Occipital lobe (tissue), 2 donors: ENCODE measurements around the gene ELANE. TPM values are rescaled to one million over a fixed set of nuclear protein-coding genes. Genes with fewer than 3 reads are reported as not detected.

ENCODE experiments used
- DNase-seq: peaks from one replicate; lab custom pipeline; 2025; lab: John Stamatoyannopoulos, UW
- total RNA-seq: library from RNA; depleted of rRNA; stranded (reverse); fragments of >200 nt; gene quantifications from one replicate; pipeline ENCODE4 v1.2.3, GENCODE V29; 2014

Gene ELANE
- total RNA-seq, result not detected

DNA sequence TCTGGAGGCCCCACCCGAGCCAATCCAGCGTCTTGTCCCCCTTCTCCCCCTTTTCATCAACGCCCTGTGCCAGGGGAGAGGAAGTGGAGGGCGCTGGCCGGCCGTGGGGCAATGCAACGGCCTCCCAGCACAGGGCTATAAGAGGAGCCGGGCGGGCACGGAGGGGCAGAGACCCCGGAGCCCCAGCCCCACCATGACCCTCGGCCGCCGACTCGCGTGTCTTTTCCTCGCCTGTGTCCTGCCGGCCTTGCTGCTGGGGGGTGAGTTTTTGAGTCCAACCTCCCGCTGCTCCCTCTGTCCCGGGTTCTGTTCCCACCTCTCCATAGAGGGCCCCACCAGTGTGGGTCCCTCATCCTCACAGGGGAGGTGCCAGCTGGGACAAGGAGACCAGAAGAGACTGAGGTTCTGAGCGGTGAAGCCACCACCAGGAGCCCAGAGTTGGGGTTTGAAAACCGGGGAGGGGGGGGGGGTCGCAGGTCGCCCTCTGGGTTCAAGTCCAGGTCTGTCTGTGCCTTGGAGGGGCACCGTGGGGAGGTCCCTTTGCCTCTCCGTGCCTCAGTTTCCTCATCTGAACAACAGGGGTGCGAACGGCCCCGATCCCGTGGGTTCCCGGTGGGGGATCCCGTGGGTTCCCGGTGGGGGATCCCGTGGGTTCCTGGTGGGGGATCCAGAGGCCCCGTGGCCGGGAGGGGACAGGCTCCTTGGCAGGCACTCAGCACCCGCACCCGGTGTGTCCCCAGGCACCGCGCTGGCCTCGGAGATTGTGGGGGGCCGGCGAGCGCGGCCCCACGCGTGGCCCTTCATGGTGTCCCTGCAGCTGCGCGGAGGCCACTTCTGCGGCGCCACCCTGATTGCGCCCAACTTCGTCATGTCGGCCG is at the start of gene ELANE:
TSS of gene ELANE (plus strand) at position 168 of the 878 bp plus-strand sequence. CDS start at position 194, 26 bp downstream.
- no peak for DNase-seq

DNA sequence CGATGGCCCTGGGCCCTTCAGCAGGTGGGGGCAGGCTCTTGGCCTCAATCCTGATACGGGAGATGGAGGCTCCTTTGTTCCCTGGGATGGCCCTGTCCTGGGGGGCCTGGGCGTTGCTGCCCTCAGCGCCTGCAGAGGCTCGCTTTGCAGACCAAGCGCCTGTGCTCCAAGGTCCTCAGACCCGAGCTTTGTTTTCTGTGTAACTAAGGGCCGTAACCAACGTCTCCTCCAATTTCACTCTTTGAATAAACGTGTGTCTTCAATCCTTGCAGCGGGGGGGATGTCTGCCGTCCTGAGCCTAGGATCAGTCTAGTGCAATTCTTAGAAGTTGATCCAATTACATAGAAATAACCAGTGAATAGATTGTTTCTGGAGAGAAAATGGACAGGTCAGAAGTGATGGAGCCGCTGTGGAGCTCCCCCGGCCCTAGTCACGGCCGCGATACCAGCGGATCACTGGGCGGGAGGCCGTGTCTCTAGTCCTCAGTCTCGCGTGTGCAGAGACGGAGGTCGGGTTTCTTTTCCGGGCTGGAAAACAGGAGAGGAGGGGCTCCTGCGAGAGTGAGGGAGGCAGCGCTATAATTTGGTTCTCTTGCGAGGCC is 49.5 kb upstream of the ELANE start:
- DNase-seq, result no peak

DNA sequence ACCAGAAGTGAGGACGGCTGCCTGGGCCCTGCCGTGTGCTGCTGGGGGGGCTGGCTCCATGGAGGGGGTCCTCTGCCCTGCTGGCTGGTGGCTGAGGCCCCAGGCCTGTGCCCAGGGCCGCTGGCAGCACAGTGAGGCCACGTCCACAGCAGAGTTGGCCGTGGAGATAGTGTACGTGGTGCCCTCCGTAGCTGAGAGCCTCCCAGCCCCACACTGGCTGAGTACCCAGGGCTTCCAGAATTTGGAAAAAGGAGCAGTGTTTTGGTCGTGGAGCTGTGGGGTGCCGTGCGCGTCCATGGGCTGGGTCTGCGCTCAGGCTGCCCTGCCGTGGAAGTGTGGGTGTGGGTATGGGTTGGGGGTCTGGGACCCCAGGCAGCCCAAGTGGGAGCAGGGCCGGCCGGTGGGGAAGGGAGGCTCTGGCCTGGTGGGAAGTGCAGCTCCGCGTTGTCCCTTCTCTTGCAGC is 49.0 kb upstream of the ELANE start:
- no peak for DNase-seq

DNA sequence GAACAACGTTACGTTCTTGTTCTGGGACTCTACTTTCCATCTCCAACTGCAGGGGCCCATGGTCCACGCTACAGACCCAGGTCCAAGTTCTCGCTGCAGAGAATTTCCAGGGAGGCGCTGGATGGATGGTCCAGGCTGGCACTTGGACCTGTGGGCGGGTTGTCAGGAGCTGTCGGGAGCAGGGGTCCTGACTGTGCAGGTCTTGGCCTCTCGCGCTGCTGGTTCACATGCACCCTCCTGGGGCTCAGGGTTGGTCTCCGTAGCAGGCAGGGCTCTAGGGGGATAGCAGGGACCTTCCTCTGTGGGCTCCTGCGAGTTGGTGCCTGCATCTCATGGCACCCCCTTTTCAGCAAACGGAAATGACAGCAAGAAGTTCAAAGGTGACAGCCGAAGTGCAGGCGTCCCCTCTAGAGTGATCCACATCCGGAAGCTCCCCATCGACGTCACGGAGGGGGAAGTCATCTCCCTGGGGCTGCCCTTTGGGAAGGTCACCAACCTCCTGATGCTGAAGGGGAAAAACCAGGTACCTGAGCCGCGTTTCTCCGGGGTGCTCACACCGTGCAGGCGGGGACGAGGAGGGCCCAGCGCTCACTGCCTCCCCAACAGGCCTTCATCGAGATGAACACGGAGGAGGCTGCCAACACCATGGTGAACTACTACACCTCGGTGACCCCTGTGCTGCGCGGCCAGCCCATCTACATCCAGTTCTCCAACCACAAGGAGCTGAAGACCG is 48.3 kb upstream of the ELANE start:
- DNase-seq, result no peak

DNA sequence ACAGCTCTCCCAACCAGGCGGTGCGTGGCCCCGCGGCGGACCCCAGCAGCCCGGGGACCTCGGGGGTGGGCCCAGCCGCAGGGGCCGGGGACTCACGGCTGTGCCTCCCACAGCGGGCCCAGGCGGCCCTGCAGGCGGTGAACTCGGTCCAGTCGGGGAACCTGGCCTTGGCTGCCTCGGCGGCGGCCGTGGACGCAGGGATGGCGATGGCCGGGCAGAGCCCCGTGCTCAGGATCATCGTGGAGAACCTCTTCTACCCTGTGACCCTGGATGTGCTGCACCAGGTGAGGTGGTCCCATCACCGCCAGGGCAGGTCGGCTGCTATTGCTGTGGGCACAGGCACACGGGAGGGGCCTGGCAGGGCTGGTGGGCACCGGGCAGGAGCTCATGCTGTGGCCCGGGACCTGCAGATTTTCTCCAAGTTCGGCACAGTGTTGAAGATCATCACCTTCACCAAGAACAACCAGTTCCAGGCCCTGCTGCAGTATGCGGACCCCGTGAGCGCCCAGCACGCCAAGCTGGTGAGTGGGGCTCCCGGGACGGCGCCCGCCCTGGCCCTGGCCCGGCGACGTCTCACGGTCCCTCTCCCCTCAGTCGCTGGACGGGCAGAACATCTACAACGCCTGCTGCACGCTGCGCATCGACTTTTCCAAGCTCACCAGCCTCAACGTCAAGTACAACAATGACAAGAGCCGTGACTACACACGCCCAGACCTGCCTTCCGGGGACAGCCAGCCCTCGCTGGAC is 47.5 kb upstream of the ELANE start:
- no peak for DNase-seq

DNA sequence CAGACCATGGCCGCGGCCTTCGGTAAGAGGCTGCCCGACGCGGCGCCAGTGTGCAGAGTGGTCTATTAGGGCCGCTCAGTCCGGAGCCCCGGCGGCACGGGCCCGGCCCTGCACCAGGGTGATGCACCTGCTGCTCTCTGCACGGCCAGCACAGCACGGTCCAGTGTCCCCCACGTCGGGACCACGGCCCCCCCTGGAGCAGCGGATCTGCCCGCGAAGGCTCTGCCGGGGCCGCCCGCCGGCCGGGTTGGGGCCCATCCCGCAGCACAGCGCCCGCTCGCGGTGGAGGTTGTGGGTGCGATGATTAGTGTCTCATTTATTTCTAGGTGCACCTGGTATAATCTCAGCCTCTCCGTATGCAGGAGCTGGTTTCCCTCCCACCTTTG is 46.9 kb upstream of the ELANE start:
- no peak for DNase-seq

DNA sequence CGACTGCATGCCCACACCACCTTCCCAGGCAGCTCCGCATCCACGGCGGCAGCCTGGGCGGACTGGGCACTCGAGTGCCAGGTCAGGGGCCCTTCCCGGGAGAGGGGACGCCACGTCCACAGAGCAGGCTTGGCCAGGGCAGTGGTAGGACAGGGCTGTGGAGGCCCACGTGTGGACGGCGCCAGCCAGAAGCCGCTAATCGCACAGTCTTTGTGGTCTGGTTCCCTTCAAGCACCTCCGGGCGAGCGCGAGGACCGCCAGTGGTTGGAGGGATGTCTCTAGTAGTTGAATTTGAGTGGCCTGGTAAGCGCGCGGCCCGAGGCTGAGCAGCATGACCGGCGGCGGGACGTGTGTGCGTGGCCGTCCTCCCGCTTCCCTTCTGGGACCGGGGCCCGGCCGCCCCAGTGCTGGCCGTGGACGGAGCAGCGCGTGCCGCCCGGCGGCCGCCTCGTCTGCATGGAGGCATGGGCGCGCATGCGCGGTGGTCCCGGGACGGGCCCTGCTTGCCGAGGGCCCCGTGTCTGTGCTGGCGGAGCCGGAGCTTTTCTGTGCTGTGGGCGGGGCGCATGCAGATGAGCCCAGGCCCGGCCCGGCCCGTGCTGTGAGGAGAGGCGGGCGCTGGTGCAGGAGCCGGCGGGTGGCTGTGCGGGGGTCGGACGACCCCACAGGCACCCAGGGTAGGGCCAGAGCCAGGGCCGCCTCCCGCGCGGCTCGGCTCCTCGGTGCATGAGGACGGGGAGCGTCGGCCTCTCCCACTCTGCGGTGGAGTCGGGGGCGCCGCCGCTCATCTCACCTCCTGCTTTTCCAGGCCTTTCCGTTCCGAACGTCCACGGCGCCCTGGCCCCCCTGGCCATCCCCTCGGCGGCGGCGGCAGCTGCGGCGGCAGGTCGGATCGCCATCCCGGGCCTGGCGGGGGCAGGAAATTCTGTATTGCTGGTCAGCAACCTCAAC is 46.2 kb upstream of the ELANE start:
- no peak for DNase-seq

DNA sequence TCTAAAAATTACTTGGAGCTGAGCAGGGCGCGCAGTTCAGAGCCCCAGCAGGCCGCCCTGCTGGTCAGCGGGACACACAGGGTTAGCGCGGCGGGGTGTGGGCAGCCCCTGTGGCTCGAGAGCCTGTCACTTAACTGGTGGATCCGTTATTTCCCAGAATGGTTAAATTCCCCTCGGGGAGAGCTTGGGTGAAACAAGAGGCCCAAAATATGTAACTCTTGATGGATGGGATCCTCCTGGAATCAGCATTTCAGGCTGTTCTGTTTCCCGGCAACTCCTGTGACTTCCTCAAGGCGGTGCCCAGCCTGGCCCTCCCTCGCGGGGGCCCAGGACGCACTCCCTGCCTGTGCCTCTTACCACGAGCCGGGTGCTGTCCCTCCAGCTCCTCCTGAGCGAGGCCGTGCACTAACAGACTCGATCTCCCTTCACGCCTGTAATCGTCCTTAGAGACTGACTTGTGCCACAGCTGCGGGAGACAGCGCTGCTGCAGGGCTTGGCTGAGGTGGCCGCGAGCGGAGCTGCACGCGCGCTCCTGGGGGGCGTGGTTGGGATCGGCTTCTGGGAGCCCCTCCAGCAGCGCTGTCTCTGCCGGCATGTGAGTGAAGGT is 45.2 kb upstream of the ELANE start:
- DNase-seq, result no peak

DNA sequence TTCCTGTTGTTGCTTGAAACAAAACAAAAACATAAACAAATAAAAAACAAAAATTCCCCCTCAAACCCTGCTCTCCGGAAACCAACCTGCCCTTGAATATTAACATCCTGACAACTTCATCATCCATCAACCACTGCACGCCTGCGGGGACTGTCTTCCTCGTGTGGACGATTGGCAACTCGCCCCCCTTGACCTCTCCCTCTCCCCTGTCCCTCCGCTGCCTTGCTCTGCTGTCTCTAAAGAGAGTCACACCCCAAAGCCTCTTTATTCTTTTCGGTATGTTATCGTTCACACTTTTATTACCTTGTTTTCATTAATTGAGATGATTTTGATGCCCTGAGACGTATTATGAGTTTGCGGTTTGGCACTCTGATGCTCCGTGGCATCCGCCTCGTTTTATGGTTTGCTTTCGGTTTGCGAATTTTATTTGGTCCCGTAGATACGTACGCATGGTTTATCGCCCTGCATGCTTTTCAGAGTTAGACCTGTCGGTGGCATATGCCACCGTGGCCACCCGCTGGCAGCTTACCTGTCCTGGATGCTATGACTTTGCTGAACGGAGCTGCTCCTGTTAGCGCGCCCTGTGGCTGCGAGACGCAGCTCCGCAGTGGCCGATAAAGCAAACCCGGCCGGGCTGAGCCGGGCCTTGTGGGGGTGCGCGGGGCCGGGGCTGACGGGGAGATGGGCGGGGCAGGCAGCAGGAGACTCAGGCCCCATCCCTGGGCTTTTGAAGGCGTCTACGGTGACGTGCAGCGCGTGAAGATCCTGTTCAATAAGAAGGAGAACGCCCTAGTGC is 44.3 kb upstream of the ELANE start:
- no peak for DNase-seq

DNA sequence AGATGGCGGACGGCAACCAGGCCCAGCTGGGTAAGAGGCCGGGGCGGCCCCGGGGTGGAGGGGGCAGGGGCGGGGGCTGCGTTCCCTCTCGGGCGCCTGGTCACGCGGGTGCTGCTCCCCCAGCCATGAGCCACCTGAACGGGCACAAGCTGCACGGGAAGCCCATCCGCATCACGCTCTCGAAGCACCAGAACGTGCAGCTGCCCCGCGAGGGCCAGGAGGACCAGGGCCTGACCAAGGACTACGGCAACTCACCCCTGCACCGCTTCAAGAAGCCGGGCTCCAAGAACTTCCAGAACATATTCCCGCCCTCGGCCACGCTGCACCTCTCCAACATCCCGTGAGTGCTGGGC is 43.7 kb upstream of the ELANE start:
- DNase-seq, result no peak

DNA sequence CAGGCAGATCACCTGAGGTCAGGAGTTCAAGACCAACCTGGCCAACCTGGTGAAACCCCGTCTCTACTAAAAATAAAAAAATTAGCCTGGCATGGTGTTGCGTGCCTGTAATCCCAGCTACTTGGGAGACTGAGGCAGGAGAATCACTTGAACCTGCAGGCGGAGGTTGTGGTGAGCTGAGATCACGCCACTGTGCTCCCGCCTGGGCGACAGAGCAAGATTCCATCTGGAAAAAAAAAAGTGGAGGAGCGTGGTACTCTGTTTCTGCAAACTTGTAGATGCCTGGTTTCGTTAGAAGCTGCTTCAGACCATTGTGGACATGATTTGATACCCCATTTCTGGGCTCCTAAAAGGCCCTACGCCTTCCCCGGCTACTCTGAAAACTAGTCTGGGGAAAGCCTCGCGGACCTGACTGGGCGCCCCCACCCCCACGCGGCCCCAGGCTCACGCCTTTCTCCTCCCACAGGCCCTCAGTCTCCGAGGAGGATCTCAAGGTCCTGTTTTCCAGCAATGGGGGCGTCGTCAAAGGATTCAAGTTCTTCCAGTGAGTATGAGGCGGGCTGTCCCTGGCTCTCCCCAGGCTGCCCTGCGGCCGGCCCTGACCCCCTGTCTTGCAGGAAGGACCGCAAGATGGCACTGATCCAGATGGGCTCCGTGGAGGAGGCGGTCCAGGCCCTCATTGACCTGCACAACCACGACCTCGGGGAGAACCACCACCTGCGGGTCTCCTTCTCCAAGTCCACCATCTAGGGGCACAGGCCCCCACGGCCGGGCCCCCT is 41.8 kb upstream of the ELANE start:
- DNase-seq, result no peak

DNA sequence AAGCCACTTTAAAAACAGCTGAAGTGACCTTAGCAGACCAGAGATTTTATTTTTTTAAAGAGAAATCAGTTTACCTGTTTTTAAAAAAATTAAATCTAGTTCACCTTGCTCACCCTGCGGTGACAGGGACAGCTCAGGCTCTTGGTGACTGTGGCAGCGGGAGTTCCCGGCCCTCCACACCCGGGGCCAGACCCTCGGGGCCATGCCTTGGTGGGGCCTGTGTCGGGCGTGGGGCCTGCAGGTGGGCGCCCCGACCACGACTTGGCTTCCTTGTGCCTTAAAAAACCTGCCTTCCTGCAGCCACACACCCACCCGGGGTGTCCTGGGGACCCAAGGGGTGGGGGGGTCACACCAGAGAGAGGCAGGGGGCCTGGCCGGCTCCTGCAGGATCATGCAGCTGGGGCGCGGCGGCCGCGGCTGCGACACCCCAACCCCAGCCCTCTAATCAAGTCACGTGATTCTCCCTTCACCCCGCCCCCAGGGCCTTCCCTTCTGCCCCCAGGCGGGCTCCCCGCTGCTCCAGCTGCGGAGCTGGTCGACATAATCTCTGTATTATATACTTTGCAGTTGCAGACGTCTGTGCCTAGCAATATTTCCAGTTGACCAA is 41.1 kb upstream of the ELANE start:
- DNase-seq, result no peak

DNA sequence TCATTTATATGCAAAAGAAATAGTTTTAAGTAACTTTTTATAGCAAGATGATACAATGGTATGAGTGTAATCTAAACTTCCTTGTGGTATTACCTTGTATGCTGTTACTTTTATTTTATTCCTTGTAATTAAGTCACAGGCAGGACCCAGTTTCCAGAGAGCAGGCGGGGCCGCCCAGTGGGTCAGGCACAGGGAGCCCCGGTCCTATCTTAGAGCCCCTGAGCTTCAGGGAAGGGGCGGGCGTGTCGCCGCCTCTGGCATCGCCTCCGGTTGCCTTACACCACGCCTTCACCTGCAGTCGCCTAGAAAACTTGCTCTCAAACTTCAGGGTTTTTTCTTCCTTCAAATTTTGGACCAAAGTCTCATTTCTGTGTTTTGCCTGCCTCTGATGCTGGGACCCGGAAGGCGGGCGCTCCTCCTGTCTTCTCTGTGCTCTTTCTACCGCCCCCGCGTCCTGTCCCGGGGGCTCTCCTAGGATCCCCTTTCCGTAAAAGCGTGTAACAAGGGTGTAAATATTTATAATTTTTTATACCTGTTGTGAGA is 40.5 kb upstream of the ELANE start:
- DNase-seq, result no peak

DNA sequence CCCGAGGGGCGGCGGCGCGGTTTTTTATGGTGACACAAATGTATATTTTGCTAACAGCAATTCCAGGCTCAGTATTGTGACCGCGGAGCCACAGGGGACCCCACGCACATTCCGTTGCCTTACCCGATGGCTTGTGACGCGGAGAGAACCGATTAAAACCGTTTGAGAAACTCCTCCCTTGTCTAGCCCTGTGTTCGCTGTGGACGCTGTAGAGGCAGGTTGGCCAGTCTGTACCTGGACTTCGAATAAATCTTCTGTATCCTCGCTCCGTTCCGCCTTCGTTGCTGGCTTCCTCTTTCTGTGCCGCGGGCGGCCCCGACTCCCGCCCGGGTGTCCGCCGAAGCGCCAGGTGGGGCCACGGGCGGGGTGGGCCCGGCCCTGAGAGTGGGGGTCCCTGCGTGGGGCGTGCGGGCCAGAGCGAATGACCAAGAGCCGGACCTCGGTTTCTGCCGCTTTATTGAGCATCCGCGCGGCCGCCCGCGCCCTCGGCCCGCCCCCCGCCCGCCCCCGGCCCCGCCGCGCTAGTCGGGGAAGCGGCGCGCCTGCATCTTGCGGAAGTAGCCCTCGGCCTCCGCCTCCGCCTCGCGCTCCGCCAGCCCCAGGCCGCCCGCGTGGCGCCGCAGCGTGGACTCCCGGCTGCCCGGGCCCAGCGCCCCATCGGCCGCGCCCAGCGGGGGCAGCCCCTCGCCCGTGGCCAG is 39.9 kb upstream of the ELANE start:
- no peak for DNase-seq

DNA sequence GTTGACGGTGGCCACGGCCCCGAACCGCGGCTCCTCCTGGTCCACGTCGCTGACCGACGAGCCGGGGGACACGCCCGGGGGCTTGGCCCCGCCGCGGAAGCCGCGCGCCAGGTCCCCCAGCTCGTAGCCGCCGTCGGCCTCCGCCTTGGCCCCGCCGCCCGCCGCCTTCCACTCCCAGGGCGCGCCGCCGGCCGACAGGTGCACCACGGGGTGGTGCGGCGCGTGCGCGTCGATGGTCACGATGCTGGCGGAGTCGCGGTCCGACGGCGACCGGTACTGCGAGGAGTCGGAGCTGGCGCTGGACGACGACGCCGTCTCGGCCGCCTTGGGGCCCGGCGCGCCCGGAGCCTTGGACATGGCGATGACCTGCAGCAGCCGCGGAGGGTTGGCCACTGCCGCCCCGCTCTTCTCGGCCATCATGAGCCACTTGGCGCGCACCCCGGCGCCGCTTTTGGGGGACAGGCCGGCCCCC is 39.3 kb upstream of the ELANE start:
- DNase-seq, result no peak

DNA sequence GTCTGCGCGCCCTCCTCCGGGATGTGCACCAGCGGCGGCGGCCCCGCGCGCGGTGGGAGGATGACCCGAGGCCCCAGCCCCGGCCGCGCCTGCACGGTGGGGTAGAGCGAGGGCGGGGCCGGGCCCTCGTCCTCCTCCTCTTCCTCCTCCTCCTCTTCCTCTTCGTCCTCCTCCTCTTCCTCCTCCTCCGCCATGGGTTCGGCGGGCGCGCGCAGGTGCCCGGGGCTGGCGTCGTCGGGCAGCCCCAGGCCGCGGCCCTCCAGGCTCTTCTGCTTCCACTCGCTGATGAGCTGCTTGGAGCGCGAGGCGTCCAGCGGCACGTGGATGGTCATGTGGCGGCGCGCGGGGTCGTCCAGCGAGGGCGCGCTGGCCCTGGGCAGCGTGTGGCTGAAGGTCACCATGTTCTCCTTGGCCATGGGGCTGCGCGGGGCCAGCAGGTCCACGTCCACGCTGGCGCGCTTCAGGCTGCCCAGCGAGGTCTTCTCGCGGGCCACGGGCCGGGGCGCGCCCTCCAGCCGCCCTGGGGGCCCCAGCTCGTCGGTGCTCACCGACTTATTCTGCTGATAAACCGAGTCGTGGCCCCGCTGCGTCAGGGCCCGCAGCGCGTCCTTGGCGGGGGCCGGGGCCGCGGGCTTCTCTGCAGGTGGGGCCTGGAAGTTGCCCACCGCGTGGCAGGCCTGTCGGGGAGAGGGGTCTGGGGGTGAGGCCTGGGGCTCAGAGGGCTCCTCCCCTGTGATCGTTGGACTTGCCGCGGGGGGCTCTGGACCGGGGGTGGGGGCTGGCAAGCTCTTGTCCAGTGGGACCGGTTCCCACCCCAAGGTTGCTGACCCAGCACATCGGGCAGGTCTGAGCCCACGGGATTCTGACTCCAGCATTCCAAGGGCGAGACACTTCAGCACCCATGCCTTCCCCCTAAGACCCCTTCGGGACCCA is 38.6 kb upstream of the ELANE start:
- no peak for DNase-seq
